Measurements from ENCODE around the gene CELA2A. TPM values are rescaled to one million over a fixed set of nuclear protein-coding genes. Genes with fewer than 3 reads are reported as not detected.
"Not testable (repeated sequence)": the region's sequence is repeated elsewhere in the genome, so short reads cannot be mapped to it uniquely, and the experiment has no call there.

The CELA2A gene
- total RNA-seq, 1 donor from 2014 or later, result not detected

- no peak for TF ChIP-seq CTCF (IDR thresholded peaks at IDR 0.05; ENCODE audit: unreplicated experiment)
- no peak overlapping the region for H3K27ac Mint-ChIP-seq
- no peak for DNase-seq (ENCODE audit: low spot score in 2 of 2, unreplicated experiment in 2 of 2)
- H3K27me3 Mint-ChIP-seq (ENCODE audit: low read depth), result peaks cover 3% of the 10 kb centered on the region
- H3K4me1 Mint-ChIP-seq, result peaks cover 4% of the 10 kb centered on the region
- H3K4me3 Mint-ChIP-seq, result no peak overlapping the region
- no peaks in the 10 kb centered on the region for H3K36me3 Mint-ChIP-seq
- H3K9me3 Mint-ChIP-seq, result peaks cover 3% of the 10 kb centered on the region
These were observed 16.1 kb downstream of the CELA2A start for GRCh38 chr1:15472587-15472986.

- DNase-seq (ENCODE audit: low spot score in 2 of 2, unreplicated experiment in 2 of 2), result no peak
- H3K27me3 Mint-ChIP-seq (ENCODE audit: low read depth), result peaks cover 3% of the 10 kb centered on the region
- no peak for TF ChIP-seq CTCF (IDR thresholded peaks at IDR 0.05; ENCODE audit: unreplicated experiment)
- no peaks in the 10 kb centered on the region for H3K36me3 Mint-ChIP-seq
- H3K9me3 Mint-ChIP-seq, result peaks cover 6% of the 10 kb centered on the region
- H3K4me3 Mint-ChIP-seq, result no peak within 1 kb of the TSS
- peaks cover 6% of the 10 kb centered on the region for H3K4me1 Mint-ChIP-seq
- H3K27ac Mint-ChIP-seq, result no peak within 1 kb of the TSS
These were observed 19.3 kb downstream of the CELA2A start, which contains the start of gene CELA2B for GRCh38 chr1:15475752-15476314. Gene CELA2B, plus strand, starts transcription at chr1:15476104. Its CDS starts 22 bp downstream, at chr1:15476126.

GRCh38 chr1:15476927-15477326 lies 20.4 kb downstream of the CELA2A start:
- Mint-ChIP-seq H3K4me3 (no peak overlapping the region), H3K4me1 (peaks cover 6% of the 10 kb centered on the region), H3K9me3 (peaks cover 4% of the 10 kb centered on the region), H3K27me3 (ENCODE audit: low read depth) (peaks cover 3% of the 10 kb centered on the region), H3K27ac (no peak overlapping the region), H3K36me3 (no peaks in the 10 kb centered on the region)
- TF ChIP-seq CTCF (IDR thresholded peaks at IDR 0.05; ENCODE audit: unreplicated experiment), result no peak
- DNase-seq (ENCODE audit: low spot score in 2 of 2, unreplicated experiment in 2 of 2), result no peak

GRCh38 chr1:15477646-15478212 lies 21.2 kb downstream of the CELA2A start:
- peaks cover 4% of the 10 kb centered on the region for H3K9me3 Mint-ChIP-seq
- DNase-seq (ENCODE audit: low spot score in 2 of 2, unreplicated experiment in 2 of 2), result no peak
- H3K4me3 Mint-ChIP-seq, result no peak overlapping the region
- no peak for TF ChIP-seq CTCF (IDR thresholded peaks at IDR 0.05; ENCODE audit: unreplicated experiment)
- H3K27me3 Mint-ChIP-seq (ENCODE audit: low read depth), result peaks cover 1% of the 10 kb centered on the region
- no peaks in the 10 kb centered on the region for H3K36me3 Mint-ChIP-seq
- H3K4me1 Mint-ChIP-seq, result peaks cover 6% of the 10 kb centered on the region
- no peak overlapping the region for H3K27ac Mint-ChIP-seq

- peaks cover 1% of the 10 kb centered on the region for H3K27me3 Mint-ChIP-seq (ENCODE audit: low read depth)
- H3K36me3 Mint-ChIP-seq, result peaks cover 5% of the 10 kb centered on the region
- peaks cover 4% of the 10 kb centered on the region for H3K9me3 Mint-ChIP-seq
- H3K4me3 Mint-ChIP-seq, result no peak overlapping the region
- H3K27ac Mint-ChIP-seq, result no peak overlapping the region
- peaks cover 6% of the 10 kb centered on the region for H3K4me1 Mint-ChIP-seq
- DNase-seq (ENCODE audit: low spot score in 2 of 2, unreplicated experiment in 2 of 2), result no peak
- TF ChIP-seq CTCF (IDR thresholded peaks at IDR 0.05; ENCODE audit: unreplicated experiment), result no peak
These were observed 23.3 kb downstream of the CELA2A start for GRCh38 chr1:15479654-15480347.

GRCh38 chr1:15482455-15482854 lies 25.9 kb downstream of the CELA2A start:
- H3K4me1 Mint-ChIP-seq; DNase-seq (ENCODE audit: low spot score in 2 of 2, unreplicated experiment in 2 of 2); H3K27me3 Mint-ChIP-seq (ENCODE audit: low read depth); H3K9me3 Mint-ChIP-seq; H3K27ac Mint-ChIP-seq; H3K4me3 Mint-ChIP-seq: not testable (repeated sequence)
- peaks cover 23% of the 10 kb centered on the region for H3K36me3 Mint-ChIP-seq

- H3K4me3 Mint-ChIP-seq; DNase-seq (ENCODE audit: low spot score in 2 of 2, unreplicated experiment in 2 of 2); H3K27me3 Mint-ChIP-seq (ENCODE audit: low read depth); H3K4me1 Mint-ChIP-seq; H3K9me3 Mint-ChIP-seq; H3K27ac Mint-ChIP-seq: not testable (repeated sequence)
- peaks cover 23% of the 10 kb centered on the region for H3K36me3 Mint-ChIP-seq
These were observed 26.5 kb downstream of the CELA2A start for GRCh38 chr1:15482983-15483543.

Data from mesothelial cell of epicardium (in vitro differentiated cells).